GM10248 (cell line): ENCODE measurements around the gene SULT1E1.

ENCODE experiments used
- CTCF ChIA-PET: fragments of 300-600 bp; sonication (Branson Sonifier 250); formaldehyde crosslinking; extraction: SDS; loops from one replicate; lab custom pipeline; 2021; ENCODE audit warnings: antibody characterized with exemption; lab: Yijun Ruan, JAX
- POLR2A ChIA-PET: fragments of 350-650 bp; sonication (Branson Sonifier 250); formaldehyde crosslinking; extraction: SDS; loops from one replicate; lab custom pipeline; 2020; ENCODE audit warnings: antibody characterized with exemption; lab: Yijun Ruan, JAX
- DNase-seq: peaks from one replicate; pipeline ENCODE4 v3.0.0; 2012; ENCODE audit errors: extremely low spot score
- TF ChIP-seq, protein P1 (sequence below): IDR thresholded peaks from 2 replicates; pipeline ENCODE4 v1.5.1; 2012; ENCODE audit warnings: mild to moderate bottlenecking, low read depth; ENCODE audit errors: extremely low read depth, missing control alignments, control extremely low read depth

Gene SULT1E1

DNA sequence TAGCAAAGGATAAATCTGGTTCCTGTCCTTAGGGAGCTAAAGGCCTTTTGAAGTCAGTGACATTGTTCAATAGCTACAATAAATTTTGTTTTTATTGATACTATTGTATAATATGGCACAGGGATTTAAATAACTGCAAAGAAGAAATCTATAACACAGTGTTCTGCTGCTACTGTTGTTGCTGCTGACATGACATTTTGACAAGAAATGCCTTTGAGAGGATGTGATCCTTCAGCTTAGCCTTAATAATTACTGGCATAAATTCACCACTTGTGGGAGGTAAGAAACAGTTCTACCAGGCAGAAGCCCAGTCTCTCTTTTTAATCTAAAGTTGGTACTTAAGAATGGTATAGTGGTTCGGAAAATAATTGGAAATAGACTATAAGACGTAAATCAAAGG, 4.1 kb downstream of the SULT1E1 start:
- no peak for DNase-seq
- TF ChIP-seq, protein P1, sequence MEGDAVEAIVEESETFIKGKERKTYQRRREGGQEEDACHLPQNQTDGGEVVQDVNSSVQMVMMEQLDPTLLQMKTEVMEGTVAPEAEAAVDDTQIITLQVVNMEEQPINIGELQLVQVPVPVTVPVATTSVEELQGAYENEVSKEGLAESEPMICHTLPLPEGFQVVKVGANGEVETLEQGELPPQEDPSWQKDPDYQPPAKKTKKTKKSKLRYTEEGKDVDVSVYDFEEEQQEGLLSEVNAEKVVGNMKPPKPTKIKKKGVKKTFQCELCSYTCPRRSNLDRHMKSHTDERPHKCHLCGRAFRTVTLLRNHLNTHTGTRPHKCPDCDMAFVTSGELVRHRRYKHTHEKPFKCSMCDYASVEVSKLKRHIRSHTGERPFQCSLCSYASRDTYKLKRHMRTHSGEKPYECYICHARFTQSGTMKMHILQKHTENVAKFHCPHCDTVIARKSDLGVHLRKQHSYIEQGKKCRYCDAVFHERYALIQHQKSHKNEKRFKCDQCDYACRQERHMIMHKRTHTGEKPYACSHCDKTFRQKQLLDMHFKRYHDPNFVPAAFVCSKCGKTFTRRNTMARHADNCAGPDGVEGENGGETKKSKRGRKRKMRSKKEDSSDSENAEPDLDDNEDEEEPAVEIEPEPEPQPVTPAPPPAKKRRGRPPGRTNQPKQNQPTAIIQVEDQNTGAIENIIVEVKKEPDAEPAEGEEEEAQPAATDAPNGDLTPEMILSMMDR = no peak
- CTCF ChIA-PET = no interaction called here
- POLR2A ChIA-PET = no interaction called here

- TF ChIP-seq, protein P1 = no peak
- ChIA-PET CTCF (interaction anchor here (1.3 to 1.7 kb wide), 2 partner anchors 9 to 19 kb away, joined by 3 to 5 read pairs; no protein-coding TSS in a partner anchor), POLR2A (no interaction called here)
- peak; percentile 13 for DNase-seq
Measured at GRCh38 chr4:69849969-69850368, 10.0 kb downstream of the SULT1E1 start.

- POLR2A ChIA-PET = no interaction called here
Measured at GRCh38 chr4:69849297-69849696, 10.6 kb downstream of the SULT1E1 start.

GRCh38 chr4:69848028-69848427, 11.9 kb downstream of the SULT1E1 start:
- ChIA-PET POLR2A (no interaction called here), CTCF (interaction anchor here (0.8 to 1.9 kb wide), 2 partner anchors 8 to 17 kb away, joined by 3 to 5 read pairs; no protein-coding TSS in a partner anchor)
- TF ChIP-seq, protein P1 = no peak
- DNase-seq = no peak

More at GRCh38 chr4:69849297-69849696, 10.6 kb downstream of the SULT1E1 start:
- CTCF ChIA-PET = interaction anchor here (1.7 kb wide), 1 partner anchor 20 kb away, joined by 5 read pairs; no protein-coding TSS in a partner anchor
- TF ChIP-seq, protein P1 = no peak
- no peak for DNase-seq

DNA sequence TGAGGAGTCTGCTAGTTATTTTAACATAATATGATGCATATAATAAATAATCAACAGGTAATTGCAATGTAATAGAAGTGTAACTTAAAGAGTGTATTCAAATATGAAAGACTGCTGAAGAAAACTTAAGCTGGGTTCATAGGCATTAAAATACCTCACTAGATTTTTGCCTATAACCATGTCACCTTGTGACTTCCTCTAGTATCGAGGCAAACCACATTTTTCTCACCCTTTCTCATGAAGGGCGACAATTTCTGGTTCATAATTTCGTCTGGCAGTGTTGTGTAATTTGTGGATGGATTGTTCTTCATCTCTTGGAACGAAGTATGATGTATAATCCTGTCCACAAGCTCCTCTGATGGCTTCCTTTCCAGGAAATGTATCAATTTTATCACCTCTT, 16.0 kb downstream of the SULT1E1 start:
- no peak for DNase-seq
- ChIA-PET CTCF (no interaction called here), POLR2A (no interaction called here)
- TF ChIP-seq, protein P1 = no peak

GRCh38 chr4:69843301-69843700, 16.6 kb downstream of the SULT1E1 start:
- no peak for DNase-seq
- TF ChIP-seq, protein P1 = no peak
- POLR2A ChIA-PET = no interaction called here
- CTCF ChIA-PET = no interaction called here
